Measurements from ENCODE around the gene PTPN23. TPM values are rescaled to one million over a fixed set of nuclear protein-coding genes. Genes with fewer than 3 reads are reported as not detected.

Gene PTPN23
- total and polyA plus RNA-seq, 2 experiments from 2014 or later: 11.9 to 20.5 TPM

- H3K27me3 ChIP-seq: no peaks in the 10 kb centered on the region
- H3K27ac ChIP-seq: peak overlapping the region; percentile 89
Measured at GRCh38 chr3:47385007-47385406, 4.2 kb downstream of the PTPN23 start.

GRCh38 chr3:47385796-47386195 is 5.0 kb downstream of the PTPN23 start:
- no peak for TF ChIP-seq EZH2phosphoT487 (IDR thresholded peaks at IDR 0.05; ENCODE audit: low read depth, severe bottlenecking, unreplicated experiment)
- WGBS (ENCODE audit: low lambda C conversion rate, missing lambda C conversion rate): 91% methylated on average over 2 of the region's 2 CpGs
- Histone ChIP-seq H3K4me3 (no peak overlapping the region), H3K9me3 (ENCODE audit: low read depth) (no peaks in the 10 kb centered on the region), H3K27me3 (no peaks in the 10 kb centered on the region), H3K9me2 (replicated peaks; ENCODE audit: insufficient read depth) (no peaks in the 10 kb centered on the region), H4K20me1 (ENCODE audit: insufficient read depth, poor library complexity, severe bottlenecking) (peaks cover 61% of the 10 kb centered on the region), H3K4me1 (ENCODE audit: insufficient read depth) (peaks cover 20% of the 10 kb centered on the region), H2AFZ (no peak overlapping the region), H3K36me3 (replicated peaks; ENCODE audit: insufficient read depth, low read depth) (no peaks in the 10 kb centered on the region), H3K27ac (peak overlapping the region; percentile 89), H3K79me2 (peaks cover 87% of the 10 kb centered on the region), H3K4me2 (no peak overlapping the region)
- no peak for DNase-seq (ENCODE audit: low spot score)

More at GRCh38 chr3:47385007-47385406, 4.2 kb downstream of the PTPN23 start:
- TF ChIP-seq EZH2phosphoT487 (IDR thresholded peaks at IDR 0.05; ENCODE audit: low read depth, severe bottlenecking, unreplicated experiment) (no peak), EZH2 (IDR thresholded peaks at IDR 0.05; ENCODE audit: borderline replicate concordance) (no peak), CTCF (IDR thresholded peaks at IDR 0.05; ENCODE audit: poor library complexity) (no peak)
- Histone ChIP-seq H3K79me2 (peaks cover 80% of the 10 kb centered on the region), H2AFZ (no peak overlapping the region), H3K4me3 (no peak overlapping the region), H3K9me3 (ENCODE audit: low read depth) (no peaks in the 10 kb centered on the region), H3K9me2 (replicated peaks; ENCODE audit: insufficient read depth) (no peaks in the 10 kb centered on the region), H3K4me1 (ENCODE audit: insufficient read depth) (peaks cover 20% of the 10 kb centered on the region), H4K20me1 (ENCODE audit: insufficient read depth, poor library complexity, severe bottlenecking) (peaks cover 56% of the 10 kb centered on the region), H3K4me2 (no peak overlapping the region), H3K36me3 (replicated peaks; ENCODE audit: insufficient read depth, low read depth) (no peaks in the 10 kb centered on the region)
- peak; percentile 49 for DNase-seq (ENCODE audit: low spot score)
- WGBS (ENCODE audit: low lambda C conversion rate, missing lambda C conversion rate): 60% methylated on average over 4 of the region's 4 CpGs

- H4K20me1 ChIP-seq (ENCODE audit: insufficient read depth, poor library complexity, severe bottlenecking): peaks cover 58% of the 10 kb centered on the region
- no peak overlapping the region for H2AFZ ChIP-seq
- no peak for TF ChIP-seq CTCF (IDR thresholded peaks at IDR 0.05; ENCODE audit: poor library complexity)
- no peak for TF ChIP-seq EZH2phosphoT487 (IDR thresholded peaks at IDR 0.05; ENCODE audit: low read depth, severe bottlenecking, unreplicated experiment)
- no peak for TF ChIP-seq EZH2 (IDR thresholded peaks at IDR 0.05; ENCODE audit: borderline replicate concordance)
- 98% methylated on average over 3 of the region's 3 CpGs for WGBS (ENCODE audit: low lambda C conversion rate, missing lambda C conversion rate)
- H3K4me2 ChIP-seq: no peak overlapping the region
- no peak overlapping the region for H3K27ac ChIP-seq
- H3K36me3 ChIP-seq (replicated peaks; ENCODE audit: insufficient read depth, low read depth): no peaks in the 10 kb centered on the region
- H3K27me3 ChIP-seq: no peaks in the 10 kb centered on the region
- no peaks in the 10 kb centered on the region for H3K9me2 ChIP-seq (replicated peaks; ENCODE audit: insufficient read depth)
- H3K79me2 ChIP-seq: peaks cover 94% of the 10 kb centered on the region
- H3K4me1 ChIP-seq (ENCODE audit: insufficient read depth): peaks cover 16% of the 10 kb centered on the region
- DNase-seq (ENCODE audit: low spot score): no peak
- H3K4me3 ChIP-seq: no peak overlapping the region
- H3K9me3 ChIP-seq (ENCODE audit: low read depth): no peaks in the 10 kb centered on the region
Measured at GRCh38 chr3:47392933-47393332, 12.1 kb downstream of the PTPN23 start.

- no peak overlapping the region for H2AFZ ChIP-seq
- no peak overlapping the region for H3K4me3 ChIP-seq
- peak overlapping the region; percentile 65 for H3K4me2 ChIP-seq
- no peak for DNase-seq (ENCODE audit: low spot score)
- H3K27me3 ChIP-seq: no peaks in the 10 kb centered on the region
- H3K36me3 ChIP-seq (replicated peaks; ENCODE audit: insufficient read depth, low read depth): no peaks in the 10 kb centered on the region
- peak overlapping the region; percentile 55 for H3K27ac ChIP-seq
- H3K9me3 ChIP-seq (ENCODE audit: low read depth): no peaks in the 10 kb centered on the region
- H3K79me2 ChIP-seq: peaks cover 83% of the 10 kb centered on the region
- H3K4me1 ChIP-seq (ENCODE audit: insufficient read depth): peaks cover 16% of the 10 kb centered on the region
- H3K9me2 ChIP-seq (replicated peaks; ENCODE audit: insufficient read depth): no peaks in the 10 kb centered on the region
- 28% methylated on average over 8 of the region's 8 CpGs for WGBS (ENCODE audit: low lambda C conversion rate, missing lambda C conversion rate)
- H4K20me1 ChIP-seq (ENCODE audit: insufficient read depth, poor library complexity, severe bottlenecking): peaks cover 60% of the 10 kb centered on the region
- no peak for TF ChIP-seq CTCF (IDR thresholded peaks at IDR 0.05; ENCODE audit: poor library complexity)
- TF ChIP-seq EZH2 (IDR thresholded peaks at IDR 0.05; ENCODE audit: borderline replicate concordance): no peak
- no peak for TF ChIP-seq EZH2phosphoT487 (IDR thresholded peaks at IDR 0.05; ENCODE audit: low read depth, severe bottlenecking, unreplicated experiment)
Measured at GRCh38 chr3:47394140-47394870, 13.5 kb downstream of the PTPN23 start.
